HG02970 (cell line): ENCODE results near the gene TNRC6B.
"Not testable (repeated sequence)": the region's sequence is repeated elsewhere in the genome, so short reads cannot be mapped to it uniquely, and the experiment has no call there.

Source experiments
- ATAC-seq: cut with Tn5 transposase; IDR thresholded peaks from one replicate; pipeline ENCODE4 v1.9.1; 2021; ENCODE audit warnings: mild to moderate bottlenecking, moderate library complexity, moderate number of reproducible peaks; ENCODE audit not compliant: unreplicated experiment, low FRiP score

The TNRC6B gene

DNA sequence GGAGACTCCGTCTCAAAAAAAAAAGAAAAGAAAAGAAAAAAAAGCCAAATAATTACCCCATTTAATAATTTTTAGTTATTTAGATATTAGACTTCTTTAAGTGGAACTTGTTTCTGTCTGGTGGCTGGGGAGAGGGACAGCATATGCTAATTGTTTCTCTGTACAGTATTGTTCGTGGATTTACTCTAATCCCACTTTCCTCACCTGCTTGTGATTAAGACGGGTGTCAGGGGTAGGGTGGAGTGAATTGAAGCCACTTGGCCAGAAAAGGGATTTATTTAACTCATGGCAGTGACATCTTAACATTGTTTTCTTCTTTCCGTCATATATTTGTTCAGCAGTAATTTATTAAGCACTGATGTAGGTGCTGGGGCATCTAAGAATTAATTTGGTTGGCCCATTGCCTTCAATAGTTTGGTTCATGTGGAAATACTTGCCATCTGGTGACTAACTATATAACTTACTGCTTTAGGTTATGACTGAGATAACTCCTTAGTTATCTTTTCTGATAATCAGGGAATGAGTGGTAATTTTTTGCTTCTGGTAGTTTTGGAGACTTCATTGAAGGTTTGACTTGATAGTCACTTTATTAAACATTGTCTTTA is 4.6 kb downstream of the TNRC6B start:
- ATAC-seq: no peak

DNA sequence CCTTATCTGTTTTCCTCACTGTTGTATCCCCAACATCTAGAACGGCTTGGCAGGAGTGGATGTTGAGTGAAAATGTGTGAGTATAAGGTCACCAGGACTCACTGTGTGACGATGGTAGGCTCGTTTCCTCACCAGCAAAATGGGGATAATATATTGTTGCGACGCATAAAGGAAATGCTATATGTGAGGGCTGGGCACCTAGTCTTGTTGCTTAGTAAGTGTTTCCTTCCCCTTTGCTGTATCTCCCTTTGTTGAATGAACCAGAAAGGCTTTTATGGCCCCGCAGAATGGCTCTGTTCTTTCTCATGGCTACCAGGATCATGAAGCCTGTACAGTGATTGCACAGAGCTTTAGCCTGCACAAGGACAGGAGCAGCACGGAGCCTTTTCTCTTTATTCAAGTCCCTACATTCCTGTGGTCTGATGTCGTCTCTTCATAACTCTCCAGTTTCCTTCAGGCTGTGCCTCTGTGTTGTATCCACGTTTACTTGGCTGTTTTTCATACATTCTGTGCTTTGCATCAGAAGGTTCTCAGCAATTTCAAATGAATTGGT is 5.4 kb downstream of the TNRC6B start:
- ATAC-seq: no peak

DNA sequence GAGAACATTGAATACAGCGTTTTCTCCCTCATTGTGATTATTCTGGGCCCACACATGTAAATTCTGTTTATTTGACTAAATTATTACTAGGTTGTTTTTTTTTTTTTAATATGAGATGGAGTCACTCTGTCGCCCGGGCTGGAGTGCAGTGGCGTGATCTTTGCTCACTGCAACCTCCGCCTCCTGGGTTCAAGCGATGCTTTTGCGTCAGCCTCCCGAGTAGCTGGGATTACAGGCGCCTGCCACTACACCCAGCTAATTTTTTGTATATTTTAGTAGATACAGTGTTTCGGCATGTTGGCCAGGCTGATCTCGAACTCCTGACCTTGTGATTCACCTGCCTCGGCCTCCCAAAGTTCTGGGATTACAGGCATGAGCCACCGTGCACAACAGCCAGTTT is 5.9 kb downstream of the TNRC6B start:
- ATAC-seq: not testable (repeated sequence)

DNA sequence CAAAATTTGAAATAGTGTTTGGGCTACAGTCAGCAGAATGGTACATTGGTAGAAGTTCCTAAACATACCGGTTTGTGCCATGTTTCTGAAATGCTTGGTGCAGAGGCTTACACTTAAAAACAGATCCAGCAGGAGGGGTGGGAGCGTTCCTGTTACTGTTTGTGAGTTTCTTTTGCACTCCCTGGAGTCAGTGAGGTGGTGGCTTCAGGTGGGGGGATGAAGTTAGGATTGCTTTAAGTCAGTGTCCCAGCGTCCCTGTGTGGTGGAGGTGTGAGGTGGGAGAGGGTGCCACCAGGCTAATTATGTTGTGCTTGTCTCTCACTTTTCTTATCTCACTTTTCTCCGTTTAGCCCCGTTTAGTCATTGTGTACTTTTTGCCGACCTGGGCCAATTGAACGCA is 9.7 kb downstream of the TNRC6B start:
- no peak for ATAC-seq

DNA sequence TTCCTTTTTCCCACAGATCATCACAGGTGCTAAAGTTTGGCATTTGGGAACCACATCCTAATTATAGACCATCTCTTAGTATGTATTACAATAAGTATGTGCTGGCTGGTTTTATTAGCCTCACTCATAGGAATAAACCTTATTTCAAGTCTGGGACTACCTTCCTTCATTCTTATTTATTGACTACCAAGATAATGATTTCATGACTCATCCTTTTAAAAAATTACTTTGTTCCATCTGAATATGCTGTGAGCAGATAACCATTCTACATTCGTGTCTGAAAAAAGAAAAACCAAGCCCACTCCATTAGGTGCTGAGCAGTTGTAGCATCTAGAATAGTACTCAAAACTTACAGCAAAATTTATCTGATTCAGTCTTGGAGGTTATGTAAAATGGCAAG is 12.3 kb downstream of the TNRC6B start:
- no peak for ATAC-seq

DNA sequence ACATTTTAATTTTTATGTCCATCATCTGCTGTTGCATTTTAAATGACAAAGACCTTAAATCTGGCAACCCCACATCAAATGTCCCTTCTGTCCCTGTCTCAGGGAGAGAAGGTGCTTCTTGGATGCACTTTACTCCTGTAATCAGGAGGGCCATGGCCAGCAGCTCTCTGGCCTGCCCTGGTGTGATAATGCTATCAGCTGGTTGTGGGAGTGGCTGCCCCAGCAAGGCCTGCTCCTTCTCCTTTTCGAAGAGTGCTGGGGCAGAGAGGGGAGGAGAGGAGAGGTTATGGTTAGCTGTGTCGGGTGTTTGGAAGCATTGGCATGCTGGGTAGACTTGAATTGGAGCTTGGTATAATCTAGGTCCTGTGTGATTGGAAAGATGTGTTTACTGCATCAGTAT is 12.8 kb downstream of the TNRC6B start:
- ATAC-seq: no peak

DNA sequence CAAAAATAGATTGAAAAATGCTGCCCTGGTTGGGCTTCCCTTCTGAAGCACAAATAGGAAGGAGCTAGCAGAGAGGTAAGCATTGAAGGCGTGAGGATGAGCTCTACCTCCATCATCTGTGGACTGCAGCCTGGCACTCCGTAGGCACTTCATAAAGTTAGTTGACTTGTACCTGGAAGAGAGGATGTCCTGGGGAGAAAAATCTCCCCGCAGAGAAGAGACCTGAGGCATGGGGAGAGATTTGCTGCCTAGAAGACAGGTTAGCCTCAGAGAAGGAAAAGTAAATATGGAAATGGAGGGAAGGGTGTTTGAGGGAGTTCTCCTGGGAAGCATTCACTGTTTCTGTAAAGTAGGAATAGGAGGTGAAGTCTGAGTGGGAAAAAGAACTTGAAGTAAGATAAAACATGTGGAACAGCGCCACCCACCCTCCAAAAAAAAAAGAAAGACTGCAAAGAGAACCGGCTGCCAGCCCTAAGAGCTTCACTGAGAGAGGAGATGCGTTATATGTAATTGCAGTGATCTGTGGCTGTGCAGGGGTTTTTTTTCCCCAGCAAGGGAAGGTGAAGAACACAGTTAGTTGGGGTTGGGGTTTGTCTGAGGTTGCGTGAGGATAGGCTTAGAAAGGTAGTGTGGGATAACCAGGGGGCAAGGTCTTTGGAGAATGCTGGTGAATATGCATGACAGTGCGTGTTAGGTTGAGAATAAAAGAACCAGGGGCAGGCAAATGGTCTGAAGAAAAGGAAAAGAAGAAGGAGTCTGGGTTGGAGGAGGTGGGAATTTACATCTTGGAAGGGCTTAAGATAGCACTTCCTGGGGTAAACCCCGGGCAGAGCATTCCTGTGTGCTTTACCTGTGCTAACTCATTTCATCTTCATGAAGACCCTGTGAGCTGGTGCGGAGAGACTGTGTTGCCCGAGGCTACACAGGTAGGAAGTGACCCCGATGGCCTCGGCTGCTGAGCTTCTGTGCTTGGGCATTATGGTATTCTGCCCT is 16.0 kb downstream of the TNRC6B start:
- no peak for ATAC-seq

DNA sequence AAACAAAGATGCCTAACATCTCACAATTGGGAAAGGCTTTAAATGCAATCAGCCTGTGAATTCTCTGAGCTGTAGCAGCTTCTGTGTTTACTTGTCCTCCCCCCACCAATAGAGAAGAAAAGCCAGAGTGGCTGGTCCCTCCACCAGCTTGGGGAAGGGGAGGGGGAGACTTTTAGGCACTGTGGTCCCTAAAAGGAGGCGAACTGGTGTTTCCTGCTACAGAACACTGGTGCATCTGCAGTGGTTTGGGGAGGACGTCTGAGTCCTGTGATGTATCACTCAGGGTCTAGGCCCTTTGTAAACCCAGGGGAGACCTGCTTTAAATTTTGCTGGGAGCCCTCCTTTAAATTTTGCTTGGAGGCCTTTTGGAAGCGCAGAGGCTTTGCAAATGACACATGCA is 16.9 kb downstream of the TNRC6B start:
- no peak for ATAC-seq

DNA sequence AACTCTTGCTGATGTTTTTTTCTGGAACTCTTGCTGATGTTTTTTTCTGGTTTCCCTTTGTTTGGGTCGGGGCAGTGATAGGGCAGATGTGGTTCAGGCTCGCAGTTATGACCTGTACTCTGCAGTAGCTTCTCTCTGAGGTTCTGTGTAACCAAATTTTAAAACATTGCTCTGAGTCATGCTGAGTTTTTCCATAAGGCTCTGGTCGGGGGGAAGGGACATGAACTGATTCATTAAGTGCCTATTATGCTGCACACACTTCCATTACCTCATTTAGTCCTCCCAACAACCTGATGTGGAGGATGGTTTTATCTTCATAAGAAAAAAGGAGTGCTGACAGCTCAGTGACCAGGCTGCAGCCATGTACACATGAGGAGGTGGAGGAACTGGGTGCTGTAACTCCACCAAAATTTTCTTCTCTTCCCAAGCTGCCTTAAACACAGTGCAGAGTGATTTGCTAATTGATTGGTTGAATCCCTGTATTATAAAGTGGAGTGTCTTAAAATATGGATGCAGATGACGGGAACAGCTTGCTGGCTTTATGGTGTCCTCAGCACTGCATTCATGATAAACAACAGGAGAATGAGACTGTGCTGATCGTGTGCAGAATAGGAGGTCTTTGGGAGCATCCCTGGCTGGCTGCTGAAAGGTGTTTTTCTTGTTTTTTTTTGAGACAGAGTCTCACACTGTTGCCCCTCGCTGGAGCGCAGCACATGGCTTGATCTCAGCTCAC is 19.1 kb downstream of the TNRC6B start:
- no peak for ATAC-seq

DNA sequence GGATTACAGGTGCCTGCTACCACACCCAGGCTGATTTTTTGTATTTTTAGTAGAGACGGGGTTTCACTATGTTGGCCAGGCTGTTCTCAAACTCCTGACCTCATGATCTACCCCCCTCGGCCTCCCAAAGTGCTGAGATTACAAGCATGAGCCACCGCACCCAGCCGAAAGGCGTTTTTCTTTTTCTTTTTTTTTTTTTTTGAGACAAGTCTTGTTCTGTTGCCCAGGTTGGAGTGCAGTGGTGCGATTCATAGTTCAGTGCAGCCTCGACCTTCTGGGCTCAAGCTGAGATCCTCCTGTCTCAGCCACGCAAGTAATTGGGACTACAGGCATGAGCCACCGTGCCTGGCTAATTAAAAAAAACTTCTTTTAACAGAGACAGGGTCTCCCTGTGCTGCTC is 19.7 kb downstream of the TNRC6B start:
- ATAC-seq: not testable (repeated sequence)

DNA sequence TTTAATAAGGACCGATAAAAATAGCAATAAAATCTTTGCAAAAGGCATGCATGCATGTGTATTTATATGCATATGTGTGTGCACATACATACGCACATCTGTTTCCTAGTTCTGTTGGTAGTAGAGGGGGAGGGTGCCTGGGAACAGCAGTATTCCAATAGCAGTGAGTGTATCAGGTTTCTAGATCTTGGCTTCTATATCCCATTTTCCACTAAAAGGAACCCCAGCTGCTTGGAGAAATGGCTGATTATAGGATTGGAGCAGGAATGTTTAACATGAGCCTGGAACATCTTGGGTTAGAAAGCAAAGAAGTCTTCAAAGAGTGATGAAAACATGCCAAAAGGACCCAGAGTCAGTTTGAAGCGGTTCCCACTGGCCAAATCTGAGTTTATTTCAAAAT is 21.0 kb downstream of the TNRC6B start:
- ATAC-seq: no peak

DNA sequence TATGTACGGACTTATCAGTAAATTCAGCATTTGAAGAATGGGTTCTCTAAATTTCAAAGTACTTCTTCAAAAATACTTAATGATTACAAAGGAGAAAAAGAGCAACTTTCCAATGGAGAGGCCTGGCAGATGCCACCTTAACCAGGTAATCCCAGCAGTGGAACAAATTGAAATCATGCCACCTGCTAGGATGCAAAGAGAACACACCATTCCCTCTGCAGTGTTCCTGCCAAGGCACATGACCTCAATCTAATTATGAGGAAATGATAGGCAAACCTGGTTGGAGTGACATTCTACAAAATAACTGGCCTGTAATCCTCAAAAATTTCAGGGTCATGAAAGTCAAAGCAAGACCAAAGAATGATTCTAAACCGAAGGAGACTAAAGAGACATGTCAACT is 21.5 kb downstream of the TNRC6B start:
- no peak for ATAC-seq

DNA sequence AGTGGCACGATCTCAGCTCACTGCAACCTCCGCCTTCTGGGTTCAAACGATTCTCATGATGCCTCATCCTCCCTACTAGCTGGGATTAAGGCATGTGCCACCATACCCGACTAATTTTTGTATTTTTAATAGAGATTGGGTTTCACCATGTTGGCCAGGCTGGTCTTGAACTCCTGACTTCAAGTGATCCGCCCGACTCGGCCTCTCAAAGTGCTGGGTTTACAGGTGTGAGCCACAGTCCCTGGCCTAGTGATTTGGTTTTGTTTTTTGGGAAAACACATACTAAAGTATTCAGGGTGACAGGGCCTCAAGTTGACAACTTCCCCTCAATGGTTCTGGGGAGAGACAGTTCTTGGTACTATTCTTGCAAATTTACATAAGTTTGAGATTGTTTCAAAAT is 22.1 kb downstream of the TNRC6B start:
- ATAC-seq: no peak

DNA sequence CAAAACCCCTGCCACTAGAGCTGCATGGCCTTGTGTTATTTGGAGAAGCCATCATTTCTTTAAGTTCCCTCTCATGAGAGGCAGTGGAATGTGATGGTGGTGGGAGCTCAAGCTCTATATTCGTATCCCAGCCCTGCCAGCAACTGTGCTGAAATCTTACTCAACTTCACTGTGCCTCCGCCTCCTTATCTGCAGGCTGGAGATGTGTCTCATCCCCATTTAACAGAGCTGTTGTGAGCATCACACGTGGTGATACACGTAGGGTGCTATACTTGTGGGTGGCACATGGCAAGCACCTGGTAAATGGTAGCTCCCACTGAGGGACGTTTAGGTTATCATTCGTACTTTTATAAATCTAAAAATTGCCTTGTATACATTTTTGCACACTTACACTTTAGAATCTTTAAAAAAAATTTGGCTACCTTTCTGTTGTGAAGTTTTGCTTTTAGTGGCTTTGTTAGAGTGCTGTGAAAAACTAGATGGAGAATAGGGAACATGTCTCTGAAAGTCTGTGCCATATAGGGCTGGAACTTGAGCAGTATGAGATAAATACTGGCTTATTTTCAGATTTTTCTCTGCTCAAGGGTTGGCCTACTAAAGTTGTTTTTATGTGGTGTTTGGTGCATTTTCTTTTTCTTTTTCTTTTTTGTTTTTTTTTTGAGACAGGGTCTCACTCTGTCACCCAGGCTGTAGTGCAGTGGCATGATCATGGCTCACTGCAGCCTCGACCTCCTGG is 23.2 kb downstream of the TNRC6B start:
- no peak for ATAC-seq

DNA sequence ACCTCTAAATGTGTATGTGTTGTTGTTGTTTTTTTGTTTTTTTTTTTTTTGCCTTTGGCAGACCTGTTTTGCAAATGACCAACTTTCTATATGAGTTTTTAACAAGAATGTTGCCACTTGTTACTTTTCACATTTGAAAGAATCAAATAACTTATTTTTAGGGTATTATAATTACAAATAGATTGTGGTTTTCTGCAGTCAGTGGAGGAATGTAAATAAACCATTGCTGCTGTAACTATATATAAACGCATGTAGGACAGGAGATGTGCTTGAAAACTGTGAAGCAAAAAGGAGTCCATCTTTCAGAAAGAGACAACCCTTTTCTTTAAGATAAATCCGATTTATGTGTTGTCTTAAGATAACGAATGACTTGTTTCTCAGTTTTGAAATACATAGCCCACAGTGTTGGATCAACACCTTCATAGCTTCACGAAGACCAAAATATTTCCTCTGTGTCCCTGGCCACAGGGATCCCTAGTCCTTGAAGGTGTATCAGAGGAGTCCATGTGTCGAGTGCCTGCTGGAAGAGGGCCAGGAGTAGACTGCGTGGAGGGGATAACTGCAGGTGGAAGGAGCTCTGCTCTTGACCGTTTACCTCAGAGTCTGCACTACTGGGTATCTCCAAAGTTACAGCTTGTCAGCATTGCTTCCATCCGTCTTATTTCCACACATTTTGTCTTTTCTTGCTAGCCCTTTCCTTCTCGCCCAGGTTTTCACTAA is 24.7 kb downstream of the TNRC6B start:
- ATAC-seq: no peak

DNA sequence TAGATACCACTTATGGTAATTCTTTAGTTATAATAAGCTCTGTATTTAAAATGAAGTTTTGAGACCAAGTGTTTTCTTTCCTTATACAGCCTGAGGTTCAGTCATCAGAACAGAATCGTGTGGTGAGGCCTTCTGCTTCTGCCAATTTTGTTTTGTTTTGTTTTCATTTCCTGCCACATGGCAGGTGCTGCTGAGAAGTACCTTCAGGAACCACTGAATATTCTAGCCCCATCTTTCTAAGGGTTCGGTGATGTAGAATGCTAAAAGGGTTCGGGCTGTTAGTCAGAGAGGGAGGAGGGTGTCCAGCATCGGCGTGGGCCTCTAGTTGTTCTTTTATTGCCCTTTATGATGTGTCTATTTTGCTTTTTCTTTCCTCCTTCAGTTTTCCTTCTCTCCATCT is 25.8 kb downstream of the TNRC6B start:
- no peak for ATAC-seq

DNA sequence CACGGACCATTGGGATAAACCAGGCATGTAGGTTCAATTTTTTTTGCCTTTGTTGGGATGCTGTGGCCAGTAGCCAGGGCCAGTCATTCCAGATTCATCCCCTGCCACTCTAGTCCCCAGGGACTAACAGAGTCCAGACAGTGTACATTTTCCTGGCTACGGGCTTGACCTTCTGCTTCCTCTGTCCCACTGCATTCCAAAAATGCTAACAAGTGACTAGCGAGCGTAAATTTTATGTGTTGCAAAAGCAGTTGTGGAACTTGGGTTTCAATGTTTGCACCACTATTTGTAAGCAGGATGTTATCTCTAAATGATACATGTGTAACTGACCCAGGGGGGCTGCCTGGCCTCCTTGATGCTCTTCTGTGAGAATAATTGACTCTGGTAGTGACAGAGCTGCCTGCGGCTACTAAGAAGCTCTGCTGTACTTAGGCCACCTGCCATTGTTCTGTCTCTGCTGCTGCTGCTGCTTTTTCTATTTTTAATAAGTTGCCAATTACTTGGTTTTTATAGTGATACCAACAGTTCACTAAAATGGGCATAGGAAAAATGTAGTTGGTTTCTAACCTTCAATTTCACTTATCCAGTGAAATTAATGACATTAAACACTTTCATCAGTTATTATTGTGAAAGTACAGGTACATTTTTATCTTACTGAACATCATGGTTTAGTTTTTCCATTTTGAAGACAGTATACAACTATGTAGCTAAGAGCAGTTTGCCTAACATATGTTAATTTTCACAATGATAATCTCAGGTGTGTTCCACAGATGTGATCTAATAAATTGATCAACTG is 26.8 kb downstream of the TNRC6B start:
- no peak for ATAC-seq

DNA sequence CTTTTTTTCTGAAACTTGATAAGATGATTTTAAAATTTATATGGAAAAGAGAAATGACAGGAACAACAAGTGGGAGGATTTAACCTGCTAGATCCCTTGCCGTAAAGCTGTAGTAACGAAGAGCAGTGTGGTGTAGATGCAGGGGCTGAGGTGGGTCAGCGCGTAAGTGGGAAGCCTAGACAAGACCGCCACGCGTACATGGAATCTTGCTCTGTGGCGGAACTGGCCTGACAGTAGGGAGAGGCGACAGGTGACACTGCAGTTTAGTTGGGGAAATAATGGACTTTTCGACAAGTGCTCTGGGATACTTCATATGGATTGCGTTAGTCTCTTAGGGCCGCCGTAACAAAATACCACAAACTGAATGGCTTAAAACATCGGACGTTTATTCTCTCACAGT is 28.8 kb downstream of the TNRC6B start:
- no peak for ATAC-seq

DNA sequence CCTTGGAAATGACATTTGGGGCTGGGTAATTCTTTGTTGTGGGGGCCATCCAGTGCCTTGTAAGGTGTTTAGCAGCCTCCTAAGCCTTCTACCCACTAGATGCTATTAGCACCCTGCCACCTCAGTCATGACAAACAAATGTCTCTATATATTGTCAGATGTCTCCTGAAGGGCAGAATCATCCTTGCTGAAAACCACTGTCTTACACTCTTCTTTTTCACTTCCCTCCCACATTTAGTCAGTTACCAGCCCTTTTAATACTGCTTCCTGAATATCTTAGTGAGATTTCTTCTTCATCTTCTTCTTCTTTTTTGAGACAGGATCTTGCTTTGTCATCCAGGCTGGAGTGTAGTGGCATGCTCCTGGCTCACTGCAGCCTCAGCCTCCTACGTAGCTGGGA is 33.1 kb downstream of the TNRC6B start:
- no peak for ATAC-seq
